Suprapubic skin (tissue), 3 donors: ENCODE results near the gene APC.

Experiments used
- EP300 ChIP-seq: sonication (generic); formaldehyde crosslinking; IDR thresholded peaks from one replicate; pipeline ENCODE4 v1.6.1; 2017; ENCODE audit warnings: antibody characterized with exemption
- TF ChIP-seq, protein P1 (sequence below), 2 donors: fragments of 200-600 bp in 1 of 2; fragments of 450-650 bp in 1 of 2; sonication (generic) in 1 of 2; IDR thresholded peaks; one replicate each; pipeline ENCODE4 v1.5.1; 2016 to 2019; ENCODE audit warnings: antibody characterized with exemption in 2 of 2, mild to moderate bottlenecking in 1 of 2, moderate library complexity in 1 of 2

DNA sequence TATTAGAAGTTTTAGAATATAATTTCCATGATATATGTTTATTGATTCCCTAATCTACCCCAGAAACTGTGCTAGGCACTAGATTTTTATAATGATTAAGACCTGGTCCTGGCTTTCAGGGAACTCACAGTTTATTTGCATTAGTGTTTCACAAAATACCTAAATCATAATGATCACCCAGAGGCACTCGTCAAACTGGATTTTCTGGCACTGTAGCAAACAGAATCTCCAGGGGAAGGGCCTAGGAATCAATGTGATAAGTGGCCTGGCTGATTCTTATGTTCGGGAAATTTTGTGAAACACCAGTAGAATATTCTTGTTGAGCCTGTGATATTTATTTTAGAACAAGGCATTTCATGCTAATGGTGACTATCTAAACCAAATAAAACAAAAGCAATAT is 86.0 kb downstream of the APC start:
- TF ChIP-seq, protein P1, sequence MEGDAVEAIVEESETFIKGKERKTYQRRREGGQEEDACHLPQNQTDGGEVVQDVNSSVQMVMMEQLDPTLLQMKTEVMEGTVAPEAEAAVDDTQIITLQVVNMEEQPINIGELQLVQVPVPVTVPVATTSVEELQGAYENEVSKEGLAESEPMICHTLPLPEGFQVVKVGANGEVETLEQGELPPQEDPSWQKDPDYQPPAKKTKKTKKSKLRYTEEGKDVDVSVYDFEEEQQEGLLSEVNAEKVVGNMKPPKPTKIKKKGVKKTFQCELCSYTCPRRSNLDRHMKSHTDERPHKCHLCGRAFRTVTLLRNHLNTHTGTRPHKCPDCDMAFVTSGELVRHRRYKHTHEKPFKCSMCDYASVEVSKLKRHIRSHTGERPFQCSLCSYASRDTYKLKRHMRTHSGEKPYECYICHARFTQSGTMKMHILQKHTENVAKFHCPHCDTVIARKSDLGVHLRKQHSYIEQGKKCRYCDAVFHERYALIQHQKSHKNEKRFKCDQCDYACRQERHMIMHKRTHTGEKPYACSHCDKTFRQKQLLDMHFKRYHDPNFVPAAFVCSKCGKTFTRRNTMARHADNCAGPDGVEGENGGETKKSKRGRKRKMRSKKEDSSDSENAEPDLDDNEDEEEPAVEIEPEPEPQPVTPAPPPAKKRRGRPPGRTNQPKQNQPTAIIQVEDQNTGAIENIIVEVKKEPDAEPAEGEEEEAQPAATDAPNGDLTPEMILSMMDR (IDR thresholded peaks at IDR 0.05) = no peak
- TF ChIP-seq EP300 = no peak
